Caco-2 (cell line): ENCODE measurements around the gene ZNF683. TPM values are rescaled to one million over a fixed set of nuclear protein-coding genes. Genes with fewer than 3 reads are reported as not detected.
A peak's percentile ranks its signal among the peaks of the same experiment; 100 is the strongest.

Source experiments
- BruUV-seq: library from RNA; stranded (reverse); fragments of 400-500 nt; replicated peaks from 2 replicates; lab custom pipeline; 2021; lab: Mats Ljungman, UMichigan
- CTCF ChIA-PET: fragments of 300-600 bp; sonication (Branson Sonifier 250); formaldehyde crosslinking; loops from one replicate; lab custom pipeline; 2022; ENCODE audit warnings: antibody characterized with exemption; lab: Charles Lee
- POLR2A ChIA-PET: fragments of 300-600 bp; sonication (Branson Sonifier 250); formaldehyde crosslinking; loops from one replicate; lab custom pipeline; 2022; ENCODE audit warnings: antibody characterized with exemption; lab: Charles Lee
- DNase-seq, 2 experiments: peaks; one replicate each; pipeline versions ENCODE4 v3.0.0 to v3.0.0-alpha.2; 2020 to 2022
- H3K27me3 ChIP-seq: replicated peaks from 2 replicates; pipeline ENCODE4 v1.6.0; 2011; ENCODE audit warnings: low read length; ENCODE audit not compliant: control insufficient read depth, insufficient read depth
- H3K36me3 ChIP-seq: 2 replicates; pipeline ENCODE4 v1.5.1; 2011; ENCODE audit warnings: low read length; ENCODE audit not compliant: control insufficient read depth, insufficient read depth
- H3K4me1 ChIP-seq: fragments of 250-450 bp; sonication (Bioruptor Pico); 2 replicates; pipeline ENCODE4 v1.5.1; 2020; ENCODE audit warnings: mild to moderate bottlenecking
- H3K4me3 ChIP-seq: 2 replicates; pipeline ENCODE4 v1.5.1; 2011; ENCODE audit warnings: low read depth, mild to moderate bottlenecking, control low read depth, low read length
- H3K9me3 ChIP-seq: fragments of 250-450 bp; sonication (Bioruptor Pico); 2 replicates; pipeline ENCODE4 v1.5.1; 2020; ENCODE audit warnings: mild to moderate bottlenecking, moderate library complexity
- H3K27ac Mint-ChIP-seq: one replicate; pipeline ENCODE4 v1.8.0; 2022; ENCODE audit warnings: mixed read lengths; ENCODE audit not compliant: unreplicated experiment
- H3K27me3 Mint-ChIP-seq: one replicate; pipeline ENCODE4 v1.8.0; 2022; ENCODE audit warnings: mixed read lengths; ENCODE audit not compliant: insufficient read depth, unreplicated experiment
- H3K36me3 Mint-ChIP-seq: one replicate; pipeline ENCODE4 v1.8.0; 2022; ENCODE audit warnings: mild to moderate bottlenecking, mixed read lengths; ENCODE audit not compliant: insufficient read depth, unreplicated experiment
- H3K4me1 Mint-ChIP-seq: one replicate; pipeline ENCODE4 v1.8.0; 2022; ENCODE audit warnings: low read depth, mixed read lengths; ENCODE audit not compliant: unreplicated experiment
- H3K4me3 Mint-ChIP-seq: one replicate; pipeline ENCODE4 v1.8.0; 2022; ENCODE audit warnings: mild to moderate bottlenecking, moderate library complexity, mixed read lengths; ENCODE audit not compliant: unreplicated experiment
- H3K9me3 Mint-ChIP-seq: one replicate; pipeline ENCODE4 v1.8.0; 2022; ENCODE audit warnings: mixed read lengths; ENCODE audit not compliant: unreplicated experiment
- CTCF ChIP-seq, 2 experiments: fragments of 200-600 bp in 1 of 2; IDR thresholded peaks; 1 replicate in 1 of 2; 2 replicates in 1 of 2; pipeline versions ENCODE4 v1.5.1 to v1.8.0; 2011 to 2022; ENCODE audit warnings: antibody characterized with exemption in 1 of 2, control low read depth in 1 of 2, inconsistent platforms in 1 of 2, low read depth in 1 of 2, low read length in 1 of 2, mild to moderate bottlenecking in 1 of 2, moderate library complexity in 1 of 2; ENCODE audit not compliant: insufficient read depth in 1 of 2, severe bottlenecking in 1 of 2, unreplicated experiment in 1 of 2
- intact Hi-C: fragments of 100-400 bp; cut with micrococcal nuclease; formaldehyde crosslinking; loops from one replicate; pipeline ENCODE4 v1.10.0; 2022; ENCODE audit not compliant: unreplicated experiment
- total RNA-seq: library from RNA; stranded (reverse); gene quantifications from 2 replicates; pipeline ENCODE4 v1.2.3, GENCODE V29; 2022

Gene ZNF683
- total RNA-seq, 1 experiment from 2014 or later: not detected

- no peak for TF ChIP-seq CTCF (IDR thresholded peaks at IDR 0.05; ENCODE audit: insufficient read depth in 1 of 2, low read depth in 1 of 2, low read length in 1 of 2, severe bottlenecking in 1 of 2, unreplicated experiment in 1 of 2)
- Mint-ChIP-seq H3K9me3 (no peaks in the 10 kb centered on the region), H3K4me1 (peaks cover 36% of the 10 kb centered on the region), H3K4me3 (peak overlapping the region; percentile 66), H3K27ac (peak overlapping the region; percentile 92), H3K27me3 (no peaks in the 10 kb centered on the region), H3K36me3 (no peaks in the 10 kb centered on the region)
- H3K4me3 ChIP-seq: no peak overlapping the region
- intact Hi-C loops: loop anchor here (1.0 kb wide), 1 partner anchor 9 kb away; no protein-coding TSS in a partner anchor
- ChIA-PET CTCF (no interaction called here), POLR2A (no interaction called here)
- H3K4me1 ChIP-seq: peaks cover 50% of the 10 kb centered on the region
- no peaks in the 10 kb centered on the region for H3K36me3 ChIP-seq
- no peaks in the 10 kb centered on the region for H3K27me3 ChIP-seq
- BruUV-seq: no TSS peak
- no peak for DNase-seq
- no peaks in the 10 kb centered on the region for H3K9me3 ChIP-seq
These were observed 12.4 kb downstream of the ZNF683 start for GRCh38 chr1:26359981-26360806.

- Histone ChIP-seq H3K36me3 (no peaks in the 10 kb centered on the region), H3K27me3 (no peaks in the 10 kb centered on the region), H3K9me3 (no peaks in the 10 kb centered on the region), H3K4me1 (peaks cover 61% of the 10 kb centered on the region), H3K4me3 (peak overlapping the region; percentile 5; the same call in 1 of the 2 replicates)
- Mint-ChIP-seq H3K4me1 (peaks cover 36% of the 10 kb centered on the region), H3K4me3 (peak overlapping the region; percentile 66), H3K27ac (peak overlapping the region; percentile 92), H3K9me3 (no peaks in the 10 kb centered on the region), H3K27me3 (no peaks in the 10 kb centered on the region), H3K36me3 (peaks cover 6% of the 10 kb centered on the region)
- POLR2A ChIA-PET: interaction anchor here (0.5 to 1.5 kb wide), 4 partner anchors 9 to 226 kb away, joined by 3 to 25 read pairs (median 3); no protein-coding TSS in a partner anchor
- DNase-seq: peak; percentile 83 to 87
- TF ChIP-seq CTCF (IDR thresholded peaks at IDR 0.05; ENCODE audit: insufficient read depth in 1 of 2, low read depth in 1 of 2, low read length in 1 of 2, severe bottlenecking in 1 of 2, unreplicated experiment in 1 of 2): no peak
- TSS peak; percentile 33 for BruUV-seq
- intact Hi-C loops: loop anchor here (1.0 kb wide), 1 partner anchor 7 kb away; no protein-coding TSS in a partner anchor
- CTCF ChIA-PET: interaction anchor here (0.5 to 1.2 kb wide), 6 partner anchors 8 to 169 kb away, joined by 3 to 7 read pairs (median 3); no protein-coding TSS in a partner anchor
These were observed 13.9 kb downstream of the ZNF683 start for GRCh38 chr1:26358411-26359384.

- peak overlapping the region; percentile 50 for H3K27ac Mint-ChIP-seq
- H3K36me3 Mint-ChIP-seq: peaks cover 17% of the 10 kb centered on the region
- no peak for TF ChIP-seq CTCF (IDR thresholded peaks at IDR 0.05; ENCODE audit: insufficient read depth in 1 of 2, low read depth in 1 of 2, low read length in 1 of 2, severe bottlenecking in 1 of 2, unreplicated experiment in 1 of 2)
- intact Hi-C loops: no loop called here
- no peaks in the 10 kb centered on the region for H3K9me3 ChIP-seq
- H3K36me3 ChIP-seq: no peaks in the 10 kb centered on the region
- BruUV-seq: no TSS peak
- H3K27me3 ChIP-seq: no peaks in the 10 kb centered on the region
- POLR2A ChIA-PET: no interaction called here
- CTCF ChIA-PET: no interaction called here
- peaks cover 67% of the 10 kb centered on the region for H3K4me1 ChIP-seq
- no peaks in the 10 kb centered on the region for H3K9me3 Mint-ChIP-seq
- no peak overlapping the region for H3K4me3 ChIP-seq
- H3K4me1 Mint-ChIP-seq: peaks cover 41% of the 10 kb centered on the region
- no peak overlapping the region for H3K4me3 Mint-ChIP-seq
- H3K27me3 Mint-ChIP-seq: no peaks in the 10 kb centered on the region
- no peak for DNase-seq
These were observed 15.4 kb downstream of the ZNF683 start for GRCh38 chr1:26357121-26357602.
